GM19395 (cell line): Measurements from ENCODE around the gene USP22.

ENCODE experiments used
- ATAC-seq: cut with Tn5 transposase; IDR thresholded peaks from one replicate; pipeline ENCODE4 v1.9.1; 2021; ENCODE audit warnings: mild to moderate bottlenecking, moderate library complexity; ENCODE audit not compliant: unreplicated experiment

USP22 gene

GRCh38 chr17:21002309-21003006 lies 40.4 kb downstream of the USP22 start:
- no peak for ATAC-seq

DNA sequence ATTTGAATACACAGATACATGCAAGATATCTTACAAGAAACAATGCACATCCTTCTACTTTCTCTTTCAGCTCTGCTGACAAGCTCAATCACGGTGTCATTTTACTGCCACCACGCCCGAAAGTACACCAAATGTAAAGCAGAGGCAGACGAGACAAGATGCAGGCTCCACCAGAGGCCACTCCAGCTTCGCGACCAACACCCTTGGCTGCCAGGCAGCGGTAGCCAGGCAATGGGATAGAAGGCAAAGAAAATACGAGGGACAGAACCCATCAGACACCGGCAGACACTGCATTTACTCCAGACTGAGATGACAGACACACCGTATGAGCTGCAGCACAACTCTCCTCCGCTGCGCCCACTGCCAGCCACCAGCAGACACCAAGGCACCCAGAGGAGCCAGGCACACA lies 41.0 kb downstream of the USP22 start:
- ATAC-seq = no peak

- no peak for ATAC-seq
Observed at GRCh38 chr17:21001111-21001812, 41.5 kb downstream of the USP22 start.

DNA sequence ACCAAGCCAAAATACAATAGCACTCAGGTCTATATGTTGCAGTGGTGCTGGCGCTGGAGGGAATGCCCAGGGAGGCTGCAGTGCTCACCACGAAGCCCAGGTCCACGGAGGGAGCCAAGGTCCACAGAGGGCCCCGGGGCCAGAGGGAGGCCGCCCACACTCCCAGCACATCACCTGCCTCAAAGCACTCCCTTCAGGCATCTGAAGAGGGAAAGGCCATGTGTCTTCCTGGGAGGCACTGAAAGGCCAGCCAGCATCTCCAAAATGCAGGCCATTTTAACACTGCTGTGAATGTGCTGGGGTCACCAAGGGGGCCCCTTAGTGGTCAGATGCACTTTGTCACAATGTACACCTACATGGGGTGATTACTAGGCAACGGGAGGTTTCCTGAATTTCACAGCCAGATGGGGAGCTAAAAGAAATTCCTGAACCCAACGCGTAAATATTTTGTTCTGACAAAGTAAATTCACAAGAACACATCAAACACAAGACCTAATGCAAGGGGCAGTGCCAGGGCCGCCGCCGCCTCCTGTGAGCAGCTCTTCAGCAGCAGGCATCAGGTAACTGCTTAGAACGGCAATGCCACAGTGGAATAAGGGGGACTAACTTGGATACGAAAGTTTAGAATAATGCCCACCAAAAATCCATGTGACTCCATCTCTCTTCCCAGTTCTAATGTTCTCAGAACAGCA lies 42.8 kb downstream of the USP22 start:
- ATAC-seq = no peak

- ATAC-seq = no peak
Observed at GRCh38 chr17:20999044-20999573, 43.7 kb downstream of the USP22 start.

GRCh38 chr17:20998571-20999043 lies 44.2 kb downstream of the USP22 start:
- ATAC-seq = no peak

- no peak for ATAC-seq
Observed at GRCh38 chr17:20997711-20998570, 44.9 kb downstream of the USP22 start.

DNA sequence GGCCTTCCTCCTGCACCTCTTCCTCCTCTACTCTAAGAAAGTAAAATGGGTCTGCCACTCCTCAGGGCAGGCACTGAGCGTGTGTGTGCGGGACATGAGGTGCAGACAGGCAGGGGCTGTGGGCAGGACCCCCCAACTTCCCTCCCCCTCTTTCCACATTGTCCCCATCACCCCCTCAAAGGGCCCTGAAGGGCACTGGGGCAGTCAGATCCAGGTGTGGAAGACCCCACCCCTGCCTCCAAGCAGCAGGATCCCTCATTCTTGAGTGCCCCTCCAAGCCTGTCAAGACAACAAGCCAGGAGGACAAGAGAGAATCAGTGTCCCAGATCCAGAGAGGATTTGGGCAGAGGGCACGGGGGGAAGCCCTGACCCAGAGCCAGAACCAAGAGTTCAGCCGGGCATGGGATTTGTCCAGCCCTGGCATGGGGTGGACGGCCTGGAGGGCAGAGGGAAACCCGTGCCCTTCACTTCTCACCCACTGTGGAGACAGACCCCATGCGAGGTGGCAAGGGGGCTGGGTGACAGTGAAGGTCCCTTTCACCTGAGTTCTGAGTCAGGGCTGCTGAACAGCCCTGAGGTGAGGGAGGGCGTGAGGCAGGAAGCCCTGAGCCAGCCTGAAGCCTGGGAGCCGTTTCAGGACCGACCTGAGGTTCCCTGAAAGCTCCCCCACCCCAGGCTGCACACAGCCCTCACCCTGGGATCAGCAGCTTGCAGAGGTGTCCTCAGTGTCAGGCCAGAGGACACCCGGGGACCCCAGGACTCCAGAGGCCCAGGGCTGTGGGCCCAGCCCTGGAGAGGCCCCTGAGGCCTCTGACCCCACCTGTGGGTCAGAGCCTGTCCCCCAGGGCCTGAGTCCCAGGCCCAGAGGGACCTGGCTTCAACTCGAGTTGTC lies 45.8 kb downstream of the USP22 start:
- no peak for ATAC-seq

GRCh38 chr17:20995873-20996723 lies 46.7 kb downstream of the USP22 start:
- ATAC-seq = no peak

- no peak for ATAC-seq
Observed at GRCh38 chr17:20995164-20995872, 47.5 kb downstream of the USP22 start.

GRCh38 chr17:20994779-20995149 lies 48.0 kb downstream of the USP22 start:
- no peak for ATAC-seq

- ATAC-seq = no peak
Observed at GRCh38 chr17:20993863-20994778, 48.7 kb downstream of the USP22 start.

DNA sequence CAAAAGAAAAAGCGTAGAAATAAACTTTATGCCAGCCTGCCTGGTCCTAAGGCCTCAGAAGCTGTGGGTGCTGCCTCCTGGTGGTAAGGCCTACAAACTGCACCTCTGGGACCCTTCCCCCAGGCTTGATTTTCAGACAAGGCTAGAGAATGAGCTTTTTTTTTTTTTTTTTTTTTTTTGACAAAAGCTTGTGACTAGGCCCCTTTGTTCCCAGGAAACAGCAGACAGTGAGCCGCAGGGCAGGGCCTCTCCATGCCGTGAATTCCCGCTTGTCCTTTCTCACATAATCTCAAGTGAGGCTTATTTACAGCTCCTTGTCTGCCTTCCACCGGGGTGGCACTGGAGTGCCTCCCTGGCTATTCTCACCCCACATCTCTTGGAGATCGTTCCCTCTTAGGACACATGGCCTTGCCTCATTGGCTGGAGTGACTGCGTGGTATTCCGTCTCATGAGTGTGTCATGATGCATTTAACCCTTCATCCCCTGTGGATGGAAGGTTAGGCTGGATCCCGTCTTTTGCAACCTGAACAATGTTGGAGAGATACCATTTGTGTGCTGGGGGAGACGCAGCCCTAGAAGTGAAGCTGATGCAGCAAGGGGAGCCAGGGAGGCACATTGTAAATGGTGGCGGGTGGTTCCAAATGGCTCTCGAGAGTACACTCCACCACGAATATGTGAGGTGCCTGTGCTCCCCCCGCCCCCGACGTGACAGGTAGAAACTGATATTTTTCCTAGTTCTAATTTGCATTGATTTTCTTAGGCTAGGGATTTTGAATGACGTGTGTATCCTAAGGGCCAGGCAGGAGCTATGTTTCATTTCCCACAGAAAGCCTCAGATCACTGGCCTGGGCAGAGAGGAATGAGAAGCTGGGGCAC lies 49.6 kb downstream of the USP22 start:
- no peak for ATAC-seq

DNA sequence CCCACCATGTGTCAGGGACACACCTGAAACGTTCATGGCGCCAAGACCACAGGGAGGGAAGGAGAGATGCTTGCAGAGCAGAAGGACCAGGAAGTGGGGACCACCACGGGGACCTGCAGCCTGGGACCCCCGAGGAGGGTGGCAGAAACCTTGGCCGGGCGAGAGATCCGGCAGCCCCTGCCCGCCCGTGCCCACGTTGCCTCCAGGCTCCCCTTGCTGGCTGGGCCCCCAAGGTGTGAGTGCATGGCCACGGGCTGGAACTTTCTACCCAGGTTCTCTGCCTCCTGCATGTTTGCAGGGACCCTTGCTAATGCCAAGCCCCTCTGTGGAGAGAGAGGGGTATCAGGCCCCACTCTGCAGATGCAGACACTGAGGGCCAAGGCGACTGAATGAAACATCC lies 50.4 kb downstream of the USP22 start:
- ATAC-seq = no peak

DNA sequence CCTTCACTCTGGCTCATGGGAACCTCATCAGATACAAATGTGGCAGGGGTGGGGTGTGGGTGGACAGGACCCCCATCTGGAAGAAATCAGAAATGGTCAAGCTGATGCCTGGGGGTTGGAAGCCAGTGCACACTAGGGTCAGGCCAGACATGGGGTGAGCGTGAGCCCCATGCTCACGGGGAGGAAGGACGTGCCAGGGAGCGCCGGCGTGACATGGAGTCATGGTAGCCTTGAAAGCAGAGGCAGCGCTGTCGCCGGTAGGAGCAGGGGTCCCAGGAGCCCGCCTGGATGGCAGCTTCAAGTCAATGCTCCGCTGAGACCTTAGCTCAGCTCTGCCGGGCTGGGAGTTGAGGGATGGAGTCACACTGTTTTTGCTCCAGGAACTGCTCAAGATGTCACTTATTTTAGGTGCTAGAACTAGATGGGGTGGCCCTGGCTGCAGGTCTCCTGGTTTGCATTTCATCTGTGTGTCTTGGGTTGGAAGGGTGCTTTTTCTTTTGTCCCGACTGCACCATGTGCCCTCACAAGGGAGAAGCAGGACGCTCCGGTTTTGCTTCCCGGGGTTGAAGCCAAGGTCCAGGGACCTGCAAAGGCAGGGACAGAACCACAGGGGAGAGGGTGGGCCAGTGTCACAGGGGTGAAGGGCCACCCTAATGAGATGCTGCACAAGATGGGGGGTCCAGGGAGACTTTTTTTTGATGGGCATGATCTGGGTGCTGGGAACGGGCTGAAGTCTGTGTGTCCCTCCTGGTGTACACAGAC lies 51.4 kb downstream of the USP22 start:
- ATAC-seq = no peak
